H9 (cell line): ENCODE results near the gene TRIM61. TPM values are rescaled to one million over a fixed set of nuclear protein-coding genes. Genes with fewer than 3 reads are reported as not detected.

Experiments used
- DNase-seq: peaks from one replicate; pipeline ENCODE4 v3.0.0-alpha.2; 2017
- H2AFZ ChIP-seq: one replicate; pipeline ENCODE4 v1.6.1; 2013; ENCODE audit warnings: mild to moderate bottlenecking, low read length, control low read depth, moderate library complexity
- H2AK5ac ChIP-seq: 2 replicates; pipeline ENCODE4 v1.6.1; 2013; ENCODE audit warnings: low read length, control low read depth, mixed read lengths; ENCODE audit not compliant: insufficient read length
- H2BK120ac ChIP-seq: one replicate; pipeline ENCODE4 v1.6.1; 2013; ENCODE audit warnings: low read depth, mild to moderate bottlenecking, low read length, control low read depth, inconsistent platforms; ENCODE audit not compliant: poor library complexity, severe bottlenecking
- H2BK12ac ChIP-seq: 2 replicates; pipeline ENCODE4 v1.6.1; 2013; ENCODE audit warnings: low read length, control low read depth, mixed read lengths, low read depth; ENCODE audit not compliant: insufficient read length
- H2BK15ac ChIP-seq: 2 replicates; pipeline ENCODE4 v1.6.1; 2013; ENCODE audit warnings: low read depth, low read length, control low read depth
- H2BK20ac ChIP-seq: one replicate; pipeline ENCODE4 v1.6.1; 2013; ENCODE audit warnings: low read depth, mild to moderate bottlenecking, low read length, control low read depth, inconsistent platforms; ENCODE audit not compliant: poor library complexity, severe bottlenecking
- H2BK5ac ChIP-seq: 2 replicates; pipeline ENCODE4 v1.6.1; 2013; ENCODE audit warnings: low read length, control low read depth, mixed read lengths; ENCODE audit not compliant: insufficient read length
- H3K14ac ChIP-seq: 2 replicates; pipeline ENCODE4 v1.6.1; 2013; ENCODE audit warnings: low read length, control low read depth; ENCODE audit not compliant: insufficient read depth
- H3K18ac ChIP-seq: 2 replicates; pipeline ENCODE4 v1.6.1; 2013; ENCODE audit warnings: low read depth, mild to moderate bottlenecking, mixed read lengths, low read length, control low read depth; ENCODE audit not compliant: insufficient read length
- H3K23ac ChIP-seq: 2 replicates; pipeline ENCODE4 v1.6.1; 2013; ENCODE audit warnings: low read length, control low read depth, mixed read lengths, low read depth; ENCODE audit not compliant: insufficient read length
- H3K23me2 ChIP-seq: 2 replicates; pipeline ENCODE4 v1.6.1; 2013; ENCODE audit warnings: low read depth, mild to moderate bottlenecking, mixed read lengths, low read length, control low read depth; ENCODE audit not compliant: insufficient read length, poor library complexity, severe bottlenecking
- H3K27ac ChIP-seq: 2 replicates; pipeline ENCODE4 v1.5.1; 2013; ENCODE audit warnings: low read length, control low read depth, mixed read lengths, low read depth; ENCODE audit not compliant: insufficient read length
- H3K27me3 ChIP-seq: 2 replicates; pipeline ENCODE4 v1.6.1; 2013; ENCODE audit warnings: low read length, control low read depth, inconsistent platforms; ENCODE audit not compliant: insufficient read depth
- H3K4ac ChIP-seq: 2 replicates; pipeline ENCODE4 v1.6.1; 2013; ENCODE audit warnings: low read depth, mild to moderate bottlenecking, control low read depth, inconsistent platforms, low read length, moderate library complexity
- H3K4me1 ChIP-seq: 2 replicates; pipeline ENCODE4 v1.6.1; 2013; ENCODE audit warnings: low read length, control low read depth, inconsistent platforms; ENCODE audit not compliant: insufficient read depth
- H3K4me2 ChIP-seq: 2 replicates; pipeline ENCODE4 v1.6.1; 2013; ENCODE audit warnings: low read length, control low read depth, mixed read lengths; ENCODE audit not compliant: insufficient read length, insufficient read depth
- H3K56ac ChIP-seq: 2 replicates; pipeline ENCODE4 v1.6.1; 2013; ENCODE audit warnings: low read depth, mild to moderate bottlenecking, mixed read lengths, low read length, control low read depth; ENCODE audit not compliant: insufficient read length
- H3K79me1 ChIP-seq: 2 replicates; pipeline ENCODE4 v1.6.1; 2013; ENCODE audit warnings: low read depth, mild to moderate bottlenecking, moderate library complexity, low read length, control low read depth, inconsistent platforms; ENCODE audit not compliant: insufficient read depth, poor library complexity, severe bottlenecking
- H3K79me2 ChIP-seq: 2 replicates; pipeline ENCODE4 v1.6.1; 2013; ENCODE audit warnings: low read length, control low read depth, inconsistent platforms; ENCODE audit not compliant: insufficient read depth
- H3K9ac ChIP-seq: 2 replicates; pipeline ENCODE4 v1.6.1; 2013; ENCODE audit warnings: low read length, control low read depth, mixed read lengths; ENCODE audit not compliant: insufficient read length; ENCODE audit errors: extremely low read depth
- H3K9me3 ChIP-seq: one replicate; pipeline ENCODE4 v1.6.1; 2013; ENCODE audit warnings: low read depth, low read length, inconsistent platforms; ENCODE audit not compliant: control insufficient read depth
- H3T11ph ChIP-seq: one replicate; pipeline ENCODE4 v1.6.1; 2013; ENCODE audit warnings: mild to moderate bottlenecking, low read length, control low read depth, inconsistent platforms
- H4K20me1 ChIP-seq: one replicate; pipeline ENCODE4 v1.6.1; 2013; ENCODE audit not compliant: control insufficient read depth, insufficient read length, insufficient read depth
- H4K5ac ChIP-seq: 2 replicates; pipeline ENCODE4 v1.6.1; 2013; ENCODE audit warnings: low read depth, mild to moderate bottlenecking, mixed read lengths, low read length, control low read depth; ENCODE audit not compliant: insufficient read length
- H4K8ac ChIP-seq: replicated peaks from 2 replicates; pipeline ENCODE4 v1.6.1; 2013; ENCODE audit warnings: low read length, control low read depth, mixed read lengths, low read depth; ENCODE audit not compliant: insufficient read length
- H4K91ac ChIP-seq: 2 replicates; pipeline ENCODE4 v1.6.1; 2013; ENCODE audit warnings: low read depth, mild to moderate bottlenecking, moderate library complexity, mixed read lengths, low read length, control low read depth; ENCODE audit not compliant: insufficient read length
- H3K27ac Mint-ChIP-seq, 3 experiments: 2 replicates in 2 of 3; 3 replicates in 1 of 3; pipeline ENCODE4 v1.8.0; 2020 to 2021; ENCODE audit warnings: mixed read lengths in 3 of 3, mild to moderate bottlenecking in 1 of 3, moderate library complexity in 1 of 3
- H3K27me3 Mint-ChIP-seq: 2 replicates; pipeline ENCODE4 v1.8.0; 2021; ENCODE audit warnings: low read depth, mild to moderate bottlenecking, moderate library complexity, mixed read lengths
- H3K36me3 Mint-ChIP-seq, 3 experiments: 2 replicates in 2 of 3; 3 replicates in 1 of 3; pipeline ENCODE4 v1.8.0; 2020 to 2021; ENCODE audit warnings: low read depth in 3 of 3, mixed read lengths in 3 of 3; ENCODE audit not compliant: insufficient read depth in 1 of 3
- H3K4me1 Mint-ChIP-seq, 2 experiments: 2 replicates each; pipeline ENCODE4 v1.8.0; 2020; ENCODE audit warnings: mixed read lengths in 2 of 2
- H3K4me3 Mint-ChIP-seq, 2 experiments: 2 replicates in 1 of 2; 3 replicates in 1 of 2; pipeline ENCODE4 v1.8.0; 2020 to 2021; ENCODE audit warnings: mild to moderate bottlenecking in 2 of 2, mixed read lengths in 2 of 2, moderate library complexity in 1 of 2
- H3K9me3 Mint-ChIP-seq, 2 experiments: 2 replicates in 1 of 2; 3 replicates in 1 of 2; pipeline ENCODE4 v1.8.0; 2020; ENCODE audit warnings: mild to moderate bottlenecking in 2 of 2, mixed read lengths in 2 of 2, moderate library complexity in 1 of 2
- WGBS: extraction: QIAGEN DNeasy Blood & Tissue Kit; methylation state at CpG from one replicate; pipeline ENCODE4 v1.1.7; 2013; ENCODE audit warnings: missing lambda C conversion rate, low lambda C conversion rate, mixed read lengths; ENCODE audit not compliant: insufficient read length; ENCODE audit errors: extremely low coverage; 5-methylcytosine and 5-hydroxymethylcytosine counted together
- total RNA-seq: library from RNA; stranded (reverse); gene quantifications from 2 replicates; pipeline ENCODE4 v1.2.1, GENCODE V29; 2021
- TF ChIP-seq, protein P1 (sequence below): fragments of 200-600 bp; sonication (generic); conservative IDR thresholded peaks from 3 replicates; pipeline ENCODE4 v1.8.0; 2021; ENCODE audit warnings: antibody characterized with exemption, mild to moderate bottlenecking

TRIM61 gene
- total RNA-seq, 1 experiment from 2014 or later: 0.52 TPM

DNA sequence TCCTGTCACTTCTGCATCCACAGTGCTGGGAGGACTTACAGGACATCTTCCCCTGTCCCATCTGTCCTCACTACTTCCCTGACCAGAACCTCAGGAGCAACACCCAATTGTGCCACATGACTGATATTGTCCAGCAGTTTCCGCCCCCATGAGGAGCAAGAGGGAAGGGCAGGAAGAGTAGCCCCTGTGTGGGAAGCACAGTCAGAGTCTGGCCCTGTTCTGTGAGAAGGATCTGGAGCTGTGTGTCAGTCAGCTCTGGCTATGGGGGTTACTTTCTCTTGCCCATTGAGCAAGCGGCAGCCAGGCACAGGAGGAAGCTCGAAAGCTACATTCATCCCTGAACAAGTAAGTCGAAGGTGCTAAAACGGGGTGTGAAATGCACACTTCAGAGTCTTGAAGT, 39.5 kb upstream of the TRIM61 start:
- no peak overlapping the region for H3K14ac ChIP-seq
- H2AK5ac ChIP-seq: no peak overlapping the region
- H3K27ac ChIP-seq: no peak overlapping the region
- H3K56ac ChIP-seq: no peak overlapping the region
- no CpG with 5 or more reads among the region's 5 CpGs for WGBS
- TF ChIP-seq, protein P1, sequence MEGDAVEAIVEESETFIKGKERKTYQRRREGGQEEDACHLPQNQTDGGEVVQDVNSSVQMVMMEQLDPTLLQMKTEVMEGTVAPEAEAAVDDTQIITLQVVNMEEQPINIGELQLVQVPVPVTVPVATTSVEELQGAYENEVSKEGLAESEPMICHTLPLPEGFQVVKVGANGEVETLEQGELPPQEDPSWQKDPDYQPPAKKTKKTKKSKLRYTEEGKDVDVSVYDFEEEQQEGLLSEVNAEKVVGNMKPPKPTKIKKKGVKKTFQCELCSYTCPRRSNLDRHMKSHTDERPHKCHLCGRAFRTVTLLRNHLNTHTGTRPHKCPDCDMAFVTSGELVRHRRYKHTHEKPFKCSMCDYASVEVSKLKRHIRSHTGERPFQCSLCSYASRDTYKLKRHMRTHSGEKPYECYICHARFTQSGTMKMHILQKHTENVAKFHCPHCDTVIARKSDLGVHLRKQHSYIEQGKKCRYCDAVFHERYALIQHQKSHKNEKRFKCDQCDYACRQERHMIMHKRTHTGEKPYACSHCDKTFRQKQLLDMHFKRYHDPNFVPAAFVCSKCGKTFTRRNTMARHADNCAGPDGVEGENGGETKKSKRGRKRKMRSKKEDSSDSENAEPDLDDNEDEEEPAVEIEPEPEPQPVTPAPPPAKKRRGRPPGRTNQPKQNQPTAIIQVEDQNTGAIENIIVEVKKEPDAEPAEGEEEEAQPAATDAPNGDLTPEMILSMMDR: peak; percentile 68
- H3K18ac ChIP-seq: no peak overlapping the region
- Mint-ChIP-seq H3K27ac (0 out of 7 replicates have a peak overlapping the region, but pooled peaks of 1 of the 3 experiments have one; percentile 17), H3K27me3 (no peaks in the 10 kb centered on the region), H3K4me3 (no peak overlapping the region), H3K4me1 (peaks cover 0 to 3% of the 10 kb centered on the region in 2 experiments; a peak in 2 of 4 replicates), H3K36me3 (peaks cover 2 to 6% (median 6%) of the 10 kb centered on the region in 3 experiments; a peak in 4 of 7 replicates), H3K9me3 (peaks cover 7 to 8% of the 10 kb centered on the region in 2 experiments)
- no peaks in the 10 kb centered on the region for H4K20me1 ChIP-seq
- no peaks in the 10 kb centered on the region for H3K4me1 ChIP-seq
- DNase-seq: peak; percentile 80
- no peak overlapping the region for H2BK12ac ChIP-seq
- H2AFZ ChIP-seq: no peak overlapping the region
- H3K79me1 ChIP-seq: no peaks in the 10 kb centered on the region
- no peak overlapping the region for H4K5ac ChIP-seq
- no peak overlapping the region for H2BK15ac ChIP-seq
- no peak overlapping the region for H2BK20ac ChIP-seq
- H3K79me2 ChIP-seq: no peaks in the 10 kb centered on the region
- H3K23ac ChIP-seq: no peak overlapping the region
- no peaks in the 10 kb centered on the region for H3K23me2 ChIP-seq
- H3T11ph ChIP-seq: no peak overlapping the region
- H3K9me3 ChIP-seq: no peaks in the 10 kb centered on the region
- H3K9ac ChIP-seq: no peak overlapping the region
- H4K91ac ChIP-seq: no peak overlapping the region
- H3K27me3 ChIP-seq: no peaks in the 10 kb centered on the region
- no peak overlapping the region for H4K8ac ChIP-seq
- H2BK120ac ChIP-seq: no peak overlapping the region
- H3K4ac ChIP-seq: no peak overlapping the region
- no peak overlapping the region for H3K4me2 ChIP-seq
- H2BK5ac ChIP-seq: no peak overlapping the region
